Progenitor cell of endocrine pancreas (in vitro differentiated cells): ENCODE measurements around the gene CCDC158. TPM values are rescaled to one million over a fixed set of nuclear protein-coding genes. Genes with fewer than 3 reads are reported as not detected.
"Not testable (repeated sequence)": the region's sequence is repeated elsewhere in the genome, so short reads cannot be mapped to it uniquely, and the experiment has no call there.

Experiments
- DNase-seq: peaks from one replicate; pipeline ENCODE4 v3.0.0; 2021; ENCODE audit warnings: low spot score; ENCODE audit not compliant: unreplicated experiment
- H3K27ac Mint-ChIP-seq: 2 replicates; pipeline ENCODE4 v1.8.0; 2021; ENCODE audit warnings: mild to moderate bottlenecking, moderate library complexity, mixed read lengths
- H3K27me3 Mint-ChIP-seq: 2 replicates; pipeline ENCODE4 v1.8.0; 2021; ENCODE audit warnings: mixed read lengths
- H3K36me3 Mint-ChIP-seq: 2 replicates; pipeline ENCODE4 v1.8.0; 2022; ENCODE audit warnings: mixed read lengths; ENCODE audit not compliant: insufficient read depth
- H3K4me1 Mint-ChIP-seq: 2 replicates; pipeline ENCODE4 v1.8.0; 2021; ENCODE audit warnings: low read depth, mixed read lengths
- H3K4me3 Mint-ChIP-seq: 2 replicates; pipeline ENCODE4 v1.8.0; 2021; ENCODE audit warnings: low read depth, mild to moderate bottlenecking, moderate library complexity, mixed read lengths
- H3K9me3 Mint-ChIP-seq: 2 replicates; pipeline ENCODE4 v1.8.0; 2021; ENCODE audit warnings: low read depth, mixed read lengths
- total RNA-seq: library from RNA; stranded (reverse); gene quantifications from 2 replicates; pipeline ENCODE4 v1.2.1, GENCODE V29; 2021
- TF ChIP-seq, protein P1 (sequence below): fragments of 200-600 bp; sonication (generic); IDR thresholded peaks from one replicate; pipeline ENCODE4 v1.5.0; 2021; ENCODE audit warnings: antibody characterized with exemption, mild to moderate bottlenecking; ENCODE audit not compliant: unreplicated experiment

The CCDC158 gene
- total RNA-seq, 1 donor from 2014 or later = not detected

DNA sequence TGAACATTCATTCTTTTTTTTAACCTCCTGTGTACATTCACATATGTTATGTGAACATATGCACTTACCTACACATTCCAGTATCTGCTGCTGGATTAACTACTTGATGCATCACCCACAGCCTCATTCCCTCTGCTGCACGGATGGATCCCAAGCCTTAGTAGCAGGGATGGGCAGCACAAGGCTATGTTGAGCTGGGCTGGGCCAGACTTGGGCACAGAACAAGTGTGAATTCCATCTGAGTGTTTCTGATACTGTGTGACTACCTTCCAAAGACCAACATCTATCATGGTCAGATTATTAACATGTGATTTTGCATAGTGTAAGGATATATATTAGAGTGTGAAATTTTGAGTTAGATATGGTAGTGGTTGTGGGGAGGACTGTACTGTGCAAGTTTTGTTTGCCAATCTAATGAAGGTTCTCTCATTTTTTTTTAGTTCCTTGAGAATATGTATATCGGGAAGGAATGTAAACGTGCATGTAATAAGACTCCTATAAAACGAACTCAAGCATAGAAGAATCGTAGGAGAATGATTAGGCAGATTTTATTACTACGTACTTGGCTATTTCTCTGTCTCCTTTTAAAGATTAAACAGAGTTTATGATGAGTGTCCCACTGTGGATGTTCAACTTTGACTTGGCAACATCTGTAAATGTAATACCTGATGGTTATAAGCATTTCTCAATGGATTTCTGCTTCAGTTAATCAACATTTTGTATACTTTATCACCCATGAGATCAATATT is 137.8 kb downstream of the CCDC158 start:
- peaks cover 18% of the 10 kb centered on the region for H3K9me3 Mint-ChIP-seq
- H3K27ac Mint-ChIP-seq = no peak overlapping the region
- H3K36me3 Mint-ChIP-seq = peaks cover 3% of the 10 kb centered on the region
- H3K27me3 Mint-ChIP-seq = no peaks in the 10 kb centered on the region
- TF ChIP-seq, protein P1, sequence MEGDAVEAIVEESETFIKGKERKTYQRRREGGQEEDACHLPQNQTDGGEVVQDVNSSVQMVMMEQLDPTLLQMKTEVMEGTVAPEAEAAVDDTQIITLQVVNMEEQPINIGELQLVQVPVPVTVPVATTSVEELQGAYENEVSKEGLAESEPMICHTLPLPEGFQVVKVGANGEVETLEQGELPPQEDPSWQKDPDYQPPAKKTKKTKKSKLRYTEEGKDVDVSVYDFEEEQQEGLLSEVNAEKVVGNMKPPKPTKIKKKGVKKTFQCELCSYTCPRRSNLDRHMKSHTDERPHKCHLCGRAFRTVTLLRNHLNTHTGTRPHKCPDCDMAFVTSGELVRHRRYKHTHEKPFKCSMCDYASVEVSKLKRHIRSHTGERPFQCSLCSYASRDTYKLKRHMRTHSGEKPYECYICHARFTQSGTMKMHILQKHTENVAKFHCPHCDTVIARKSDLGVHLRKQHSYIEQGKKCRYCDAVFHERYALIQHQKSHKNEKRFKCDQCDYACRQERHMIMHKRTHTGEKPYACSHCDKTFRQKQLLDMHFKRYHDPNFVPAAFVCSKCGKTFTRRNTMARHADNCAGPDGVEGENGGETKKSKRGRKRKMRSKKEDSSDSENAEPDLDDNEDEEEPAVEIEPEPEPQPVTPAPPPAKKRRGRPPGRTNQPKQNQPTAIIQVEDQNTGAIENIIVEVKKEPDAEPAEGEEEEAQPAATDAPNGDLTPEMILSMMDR = no peak
- DNase-seq = no peak
- peaks cover 12% of the 10 kb centered on the region for H3K4me1 Mint-ChIP-seq
- H3K4me3 Mint-ChIP-seq = no peak overlapping the region

DNA sequence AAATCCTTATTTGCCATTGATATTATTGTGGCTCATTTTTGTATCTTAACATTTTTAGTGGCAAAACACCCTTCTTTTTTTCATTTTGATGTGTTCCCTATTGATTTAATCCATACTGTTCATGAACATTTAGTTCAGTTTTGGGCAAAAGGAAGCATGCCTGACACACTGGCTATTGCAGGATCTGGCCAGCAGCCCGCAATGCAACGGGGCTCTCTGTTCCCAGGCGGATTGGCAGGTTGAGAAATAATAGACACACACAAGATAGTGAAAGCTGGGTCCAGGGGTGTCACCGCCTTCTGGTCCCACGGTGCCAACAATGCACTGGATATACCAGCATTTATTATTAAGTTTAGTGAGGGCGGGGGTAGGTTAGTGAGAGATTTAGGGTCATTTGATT is 139.3 kb downstream of the CCDC158 start:
- peaks cover 12% of the 10 kb centered on the region for H3K4me1 Mint-ChIP-seq
- H3K27ac Mint-ChIP-seq, H3K36me3 Mint-ChIP-seq, H3K9me3 Mint-ChIP-seq, H3K27me3 Mint-ChIP-seq, DNase-seq, H3K4me3 Mint-ChIP-seq: not testable (repeated sequence)

DNA sequence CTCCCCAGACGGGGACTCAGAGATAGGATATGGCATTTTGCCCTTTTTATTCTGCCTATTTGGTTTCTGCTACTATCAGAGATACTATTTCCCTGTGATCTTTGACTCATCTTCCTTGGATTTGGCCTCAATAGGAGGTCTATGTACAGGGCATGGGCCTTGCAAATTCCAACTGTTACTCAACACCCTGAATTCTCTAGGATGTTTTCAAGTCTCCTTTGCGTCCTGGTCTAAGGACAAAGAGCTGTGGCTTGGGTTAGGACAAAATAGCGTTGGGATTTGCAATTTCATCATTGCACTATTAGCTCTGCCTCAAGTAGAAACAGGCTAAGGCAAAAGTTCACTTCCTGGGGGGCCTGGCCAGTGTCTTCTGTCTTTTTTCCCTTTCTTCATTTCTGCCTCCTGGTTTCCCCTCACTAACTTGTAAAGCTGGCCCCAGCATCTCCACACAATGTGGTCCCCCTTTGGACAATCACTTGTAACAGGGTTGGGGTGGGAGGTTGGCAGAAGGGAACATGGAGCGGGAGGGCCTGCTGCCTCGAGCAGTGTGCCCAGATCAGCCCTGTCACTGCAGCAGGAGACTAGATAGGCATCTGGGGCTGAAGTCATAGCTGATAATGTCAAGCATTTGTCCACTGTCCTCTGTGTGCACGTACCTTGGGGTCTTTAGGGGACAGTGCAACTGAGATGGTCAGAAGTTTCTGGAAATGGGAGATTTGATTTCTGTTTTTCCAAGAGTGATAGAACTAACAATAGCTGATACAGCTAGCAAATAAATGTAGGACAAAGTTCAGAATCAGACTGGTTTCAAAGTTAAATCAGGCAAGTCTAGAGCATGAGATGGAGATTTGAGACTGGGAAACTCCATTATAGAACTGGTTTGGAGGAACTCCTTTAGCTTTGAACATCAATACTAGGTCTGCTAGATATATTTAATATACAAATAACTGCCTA is 140.2 kb downstream of the CCDC158 start:
- no peak for DNase-seq
- Mint-ChIP-seq H3K27me3 (no peaks in the 10 kb centered on the region), H3K27ac (no peak overlapping the region), H3K9me3 (no peaks in the 10 kb centered on the region), H3K4me3 (no peak overlapping the region), H3K36me3 (no peaks in the 10 kb centered on the region), H3K4me1 (peaks cover 15% of the 10 kb centered on the region)
- TF ChIP-seq, protein P1 = no peak

DNA sequence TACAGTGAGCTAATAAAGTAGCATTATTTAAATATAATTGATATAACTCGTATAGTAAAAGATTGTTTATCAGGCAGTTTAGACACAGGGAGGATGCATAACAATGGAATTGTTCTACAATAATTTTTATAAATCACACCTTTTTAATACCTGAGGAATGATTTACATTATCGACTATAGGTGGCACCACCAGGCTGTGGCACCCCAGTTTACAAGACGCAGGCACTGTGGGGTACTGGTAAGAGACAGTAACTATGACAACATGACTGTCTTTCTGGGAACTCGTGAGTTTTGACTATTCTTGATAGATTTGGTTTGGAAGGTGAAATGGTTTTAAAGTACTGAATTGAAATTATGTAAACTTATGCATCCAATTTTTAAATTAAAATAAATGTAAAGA is 141.5 kb downstream of the CCDC158 start:
- DNase-seq = no peak
- TF ChIP-seq, protein P1 = no peak
- Mint-ChIP-seq H3K27me3 (no peaks in the 10 kb centered on the region), H3K4me1 (peaks cover 23% of the 10 kb centered on the region), H3K9me3 (no peaks in the 10 kb centered on the region), H3K4me3 (no peak overlapping the region), H3K27ac (no peak overlapping the region), H3K36me3 (no peaks in the 10 kb centered on the region)

DNA sequence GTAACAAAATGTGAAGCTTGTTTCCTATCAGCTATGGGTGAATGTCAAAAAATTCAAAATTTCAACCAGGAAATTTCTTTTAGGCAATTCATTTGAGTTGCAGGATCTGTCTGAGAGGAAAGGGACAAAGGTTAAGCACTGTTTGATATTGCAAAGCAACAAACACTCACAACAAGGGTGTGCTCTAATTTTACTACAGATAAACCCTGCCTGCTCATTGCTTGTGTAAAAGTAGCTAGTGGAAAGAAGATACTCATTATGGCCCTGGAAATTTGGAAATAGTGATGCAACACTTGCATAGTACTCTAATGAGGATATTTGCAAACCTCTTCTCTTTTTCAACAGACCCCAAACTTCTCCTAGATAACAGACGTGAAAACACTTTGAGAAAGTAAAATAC is 142.4 kb downstream of the CCDC158 start:
- no peaks in the 10 kb centered on the region for H3K9me3 Mint-ChIP-seq

More for the DNA sequence above, 142.4 kb downstream of the CCDC158 start:
- H3K27ac Mint-ChIP-seq = no peak overlapping the region
- H3K27me3 Mint-ChIP-seq = no peaks in the 10 kb centered on the region
- no peaks in the 10 kb centered on the region for H3K36me3 Mint-ChIP-seq
- H3K4me3 Mint-ChIP-seq = no peak overlapping the region
- DNase-seq = no peak
- H3K4me1 Mint-ChIP-seq = peaks cover 23% of the 10 kb centered on the region
- TF ChIP-seq, protein P1 = no peak
